GM18508 (cell line): Measurements from ENCODE around the gene PHF21B.
"Not testable (repeated sequence)": the region's sequence is repeated elsewhere in the genome, so short reads cannot be mapped to it uniquely, and the experiment has no call there.

ENCODE experiments used
- ATAC-seq: cut with Tn5 transposase; IDR thresholded peaks from one replicate; pipeline ENCODE4 v1.9.1; 2021; ENCODE audit warnings: moderate number of reproducible peaks; ENCODE audit not compliant: insufficient read depth, unreplicated experiment

The PHF21B gene

GRCh38 chr22:44925465-44926123 is 84.2 kb downstream of the PHF21B start:
- ATAC-seq = no peak

- no peak for ATAC-seq
Measured at GRCh38 chr22:44924710-44925109, 85.1 kb downstream of the PHF21B start.

GRCh38 chr22:44924098-44924497 is 85.7 kb downstream of the PHF21B start:
- ATAC-seq = no peak

- not testable (repeated sequence) for ATAC-seq
Measured at GRCh38 chr22:44921766-44922165, 88.0 kb downstream of the PHF21B start.

GRCh38 chr22:44920183-44920582 is 89.6 kb downstream of the PHF21B start:
- no peak for ATAC-seq

GRCh38 chr22:44919691-44920090 is 90.1 kb downstream of the PHF21B start:
- ATAC-seq = no peak

- ATAC-seq = no peak
Measured at GRCh38 chr22:44918925-44919392, 90.8 kb downstream of the PHF21B start.

GRCh38 chr22:44918166-44918924 is 91.5 kb downstream of the PHF21B start:
- no peak for ATAC-seq

- no peak for ATAC-seq
Measured at GRCh38 chr22:44917372-44918165, 92.2 kb downstream of the PHF21B start.

- no peak for ATAC-seq
Measured at GRCh38 chr22:44916281-44917231, 93.2 kb downstream of the PHF21B start.

- ATAC-seq = no peak
Measured at GRCh38 chr22:44915441-44915840, 94.4 kb downstream of the PHF21B start.

- no peak for ATAC-seq
Measured at GRCh38 chr22:44914026-44914721, 95.6 kb downstream of the PHF21B start.

- ATAC-seq = no peak
Measured at GRCh38 chr22:44913198-44913983, 96.4 kb downstream of the PHF21B start.

GRCh38 chr22:44909241-44909640 is 100.6 kb downstream of the PHF21B start:
- no peak for ATAC-seq

GRCh38 chr22:44907765-44908737 is 101.8 kb downstream of the PHF21B start:
- no peak for ATAC-seq

- ATAC-seq = no peak
Measured at GRCh38 chr22:44906999-44907644, 102.7 kb downstream of the PHF21B start.
